Measurements from ENCODE around the gene TCF7. TPM values are rescaled to one million over a fixed set of nuclear protein-coding genes. Genes with fewer than 3 reads are reported as not detected.

Gene TCF7
- polyA plus RNA-seq, 6 donors from 2014 or later, result 0.34 to 3.7 (median 2.4) TPM

GRCh38 chr5:134183481-134183880 lies 69.0 kb downstream of the TCF7 start:
- no peak overlapping the region for H3K4me3 Mint-ChIP-seq
- no peak overlapping the region for H3K27ac Mint-ChIP-seq
- H3K9me3 Mint-ChIP-seq, result no peaks in the 10 kb centered on the region
- H3K4me1 Mint-ChIP-seq, result peaks cover 0 to 7% (median 0%) of the 10 kb centered on the region in 3 donors
- no peak for ATAC-seq (ENCODE audit: low read depth in 2 of 2)
- no peak for DNase-seq
- no peaks in the 10 kb centered on the region for H3K36me3 Mint-ChIP-seq
- H3K27me3 Mint-ChIP-seq, result no peaks in the 10 kb centered on the region

- Mint-ChIP-seq H3K4me1 (peaks cover 0 to 7% (median 0%) of the 10 kb centered on the region in 3 donors), H3K9me3 (no peaks in the 10 kb centered on the region), H3K4me3 (peak overlapping the region in 1 of 8 donors; percentile 29), H3K27ac (peak overlapping the region in 2 of 6 donors; percentile 12 to 26), H3K27me3 (no peaks in the 10 kb centered on the region), H3K36me3 (no peaks in the 10 kb centered on the region)
- ATAC-seq (ENCODE audit: low read depth in 2 of 2) (peak; percentile 95 to 98), DNase-seq (peak; percentile 69)
Observed at GRCh38 chr5:134184155-134185135, 70.0 kb downstream of the TCF7 start.

GRCh38 chr5:134188092-134188491 lies 73.6 kb downstream of the TCF7 start:
- ATAC-seq (ENCODE audit: low read depth in 2 of 2), result no peak
- no peaks in the 10 kb centered on the region for H3K36me3 Mint-ChIP-seq
- no peak for DNase-seq
- H3K27ac Mint-ChIP-seq, result peak overlapping the region in 1 of 6 donors; percentile 65
- H3K4me1 Mint-ChIP-seq, result peaks cover 0 to 7% (median 0%) of the 10 kb centered on the region in 3 donors
- H3K4me3 Mint-ChIP-seq, result no peak overlapping the region
- H3K27me3 Mint-ChIP-seq, result no peaks in the 10 kb centered on the region
- no peaks in the 10 kb centered on the region for H3K9me3 Mint-ChIP-seq

- no peaks in the 10 kb centered on the region for H3K9me3 Mint-ChIP-seq
- peak overlapping the region in 1 of 6 donors; percentile 59 for H3K27ac Mint-ChIP-seq
- H3K4me1 Mint-ChIP-seq, result peaks cover 0 to 5% (median 0%) of the 10 kb centered on the region in 3 donors
Observed at GRCh38 chr5:134189031-134189430, 74.5 kb downstream of the TCF7 start.

GRCh38 chr5:134195666-134196065 lies 81.2 kb downstream of the TCF7 start:
- Mint-ChIP-seq H3K4me3 (no peak overlapping the region), H3K4me1 (no peaks in the 10 kb centered on the region), H3K27me3 (no peaks in the 10 kb centered on the region), H3K27ac (peak overlapping the region in 1 of 6 donors; percentile 12), H3K36me3 (peaks cover 8 to 27% of the 10 kb centered on the region in 2 donors), H3K9me3 (no peaks in the 10 kb centered on the region)
- ATAC-seq (ENCODE audit: low read depth in 2 of 2) (no peak), DNase-seq (no peak)

More at GRCh38 chr5:134189031-134189430, 74.5 kb downstream of the TCF7 start:
- no peak for DNase-seq
- Mint-ChIP-seq H3K4me3 (no peak overlapping the region), H3K36me3 (no peaks in the 10 kb centered on the region), H3K27me3 (no peaks in the 10 kb centered on the region)
- no peak for ATAC-seq (ENCODE audit: low read depth in 2 of 2)

Other genes starting within 250 kb of the TCF7 start
- 10 to 100 TPM; 37.2 to 44.3 (median 41.2) TPM for gene C5orf15, start 146.1 kb upstream of the TCF7 start, polyA plus RNA-seq (ENCODE audit: low read depth in 6 of 6)
- 10 to 100 TPM; 76.4 to 88.7 (median 79.2) TPM for gene VDAC1, start 109.7 kb upstream of the TCF7 start, polyA plus RNA-seq (ENCODE audit: low read depth in 6 of 6)
- gene SKP1, start 62.3 kb downstream of the TCF7 start, polyA plus RNA-seq (ENCODE audit: low read depth in 6 of 6), result 1,000 to 10,000 TPM; 1,058 to 1,567 (median 1,113) TPM
- 100 to 1,000 TPM; 182 to 213 (median 190) TPM for gene PPP2CA, start 111.4 kb downstream of the TCF7 start, polyA plus RNA-seq (ENCODE audit: low read depth in 6 of 6)